ENCODE results near the gene DNPEP. TPM values are rescaled to one million over a fixed set of nuclear protein-coding genes. Genes with fewer than 3 reads are reported as not detected.

Gene DNPEP
- total and polyA plus RNA-seq, 2 of the 8 experiments (the other 6 are each of a cell fraction or from before 2014, with no cell fraction given): 59.8 to 109 TPM

DNA sequence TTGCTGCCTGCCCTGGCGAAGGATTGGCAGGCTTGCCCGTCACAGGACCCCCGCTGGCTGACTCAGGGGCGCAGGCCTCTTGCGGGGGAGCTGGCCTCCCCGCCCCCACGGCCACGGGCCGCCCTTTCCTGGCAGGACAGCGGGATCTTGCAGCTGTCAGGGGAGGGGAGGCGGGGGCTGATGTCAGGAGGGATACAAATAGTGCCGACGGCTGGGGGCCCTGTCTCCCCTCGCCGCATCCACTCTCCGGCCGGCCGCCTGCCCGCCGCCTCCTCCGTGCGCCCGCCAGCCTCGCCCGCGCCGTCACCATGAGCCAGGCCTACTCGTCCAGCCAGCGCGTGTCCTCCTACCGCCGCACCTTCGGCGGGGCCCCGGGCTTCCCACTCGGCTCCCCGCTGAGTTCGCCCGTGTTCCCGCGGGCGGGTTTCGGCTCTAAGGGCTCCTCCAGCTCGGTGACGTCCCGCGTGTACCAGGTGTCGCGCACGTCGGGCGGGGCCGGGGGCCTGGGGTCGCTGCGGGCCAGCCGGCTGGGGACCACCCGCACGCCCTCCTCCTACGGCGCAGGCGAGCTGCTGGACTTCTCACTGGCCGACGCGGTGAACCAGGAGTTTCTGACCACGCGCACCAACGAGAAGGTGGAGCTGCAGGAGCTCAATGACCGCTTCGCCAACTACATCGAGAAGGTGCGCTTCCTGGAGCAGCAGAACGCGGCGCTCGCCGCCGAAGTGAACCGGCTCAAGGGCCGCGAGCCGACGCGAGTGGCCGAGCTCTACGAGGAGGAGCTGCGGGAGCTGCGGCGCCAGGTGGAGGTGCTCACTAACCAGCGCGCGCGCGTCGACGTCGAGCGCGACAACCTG lies 30.7 kb upstream of the DNPEP start, which contains the start of gene DES (continued):
- no peak for TF ChIP-seq PHF8 (conservative IDR thresholded peaks at IDR 0.05; ENCODE audit: low read depth, low read length)
- TF ChIP-seq ASH2L (IDR thresholded peaks at IDR 0.05; ENCODE audit: low read length): peak; percentile 56
- TF ChIP-seq, protein P1, sequence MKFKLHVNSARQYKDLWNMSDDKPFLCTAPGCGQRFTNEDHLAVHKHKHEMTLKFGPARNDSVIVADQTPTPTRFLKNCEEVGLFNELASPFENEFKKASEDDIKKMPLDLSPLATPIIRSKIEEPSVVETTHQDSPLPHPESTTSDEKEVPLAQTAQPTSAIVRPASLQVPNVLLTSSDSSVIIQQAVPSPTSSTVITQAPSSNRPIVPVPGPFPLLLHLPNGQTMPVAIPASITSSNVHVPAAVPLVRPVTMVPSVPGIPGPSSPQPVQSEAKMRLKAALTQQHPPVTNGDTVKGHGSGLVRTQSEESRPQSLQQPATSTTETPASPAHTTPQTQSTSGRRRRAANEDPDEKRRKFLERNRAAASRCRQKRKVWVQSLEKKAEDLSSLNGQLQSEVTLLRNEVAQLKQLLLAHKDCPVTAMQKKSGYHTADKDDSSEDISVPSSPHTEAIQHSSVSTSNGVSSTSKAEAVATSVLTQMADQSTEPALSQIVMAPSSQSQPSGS (IDR thresholded peaks at IDR 0.05; ENCODE audit: low read length): no peak
- TF ChIP-seq SIX5 (IDR thresholded peaks at IDR 0.05; ENCODE audit: low read depth, low read length): no peak

All from H1 (cell line).